Fibroblast of lung (primary cell): Measurements from ENCODE around the gene PCSK7.
"Not testable (repeated sequence)": the region's sequence is repeated elsewhere in the genome, so short reads cannot be mapped to it uniquely, and the experiment has no call there.

Experiments
- CTCF ChIP-seq, 2 donors: IDR thresholded peaks in 1 of 2; conservative IDR thresholded peaks in 1 of 2; 1 replicate in 1 of 2; 2 replicates in 1 of 2; pipeline ENCODE4 v1.5.1; 2011 to 2012; ENCODE audit warnings: low read length in 2 of 2, control low read depth in 1 of 2, inconsistent platforms in 1 of 2, low read depth in 1 of 2, mild to moderate bottlenecking in 1 of 2
- EZH2 ChIP-seq: IDR thresholded peaks from 2 replicates; pipeline ENCODE4 v1.5.1; 2012; ENCODE audit warnings: low read length, control low read depth, mild to moderate bottlenecking; ENCODE audit errors: missing control alignments

DNA sequence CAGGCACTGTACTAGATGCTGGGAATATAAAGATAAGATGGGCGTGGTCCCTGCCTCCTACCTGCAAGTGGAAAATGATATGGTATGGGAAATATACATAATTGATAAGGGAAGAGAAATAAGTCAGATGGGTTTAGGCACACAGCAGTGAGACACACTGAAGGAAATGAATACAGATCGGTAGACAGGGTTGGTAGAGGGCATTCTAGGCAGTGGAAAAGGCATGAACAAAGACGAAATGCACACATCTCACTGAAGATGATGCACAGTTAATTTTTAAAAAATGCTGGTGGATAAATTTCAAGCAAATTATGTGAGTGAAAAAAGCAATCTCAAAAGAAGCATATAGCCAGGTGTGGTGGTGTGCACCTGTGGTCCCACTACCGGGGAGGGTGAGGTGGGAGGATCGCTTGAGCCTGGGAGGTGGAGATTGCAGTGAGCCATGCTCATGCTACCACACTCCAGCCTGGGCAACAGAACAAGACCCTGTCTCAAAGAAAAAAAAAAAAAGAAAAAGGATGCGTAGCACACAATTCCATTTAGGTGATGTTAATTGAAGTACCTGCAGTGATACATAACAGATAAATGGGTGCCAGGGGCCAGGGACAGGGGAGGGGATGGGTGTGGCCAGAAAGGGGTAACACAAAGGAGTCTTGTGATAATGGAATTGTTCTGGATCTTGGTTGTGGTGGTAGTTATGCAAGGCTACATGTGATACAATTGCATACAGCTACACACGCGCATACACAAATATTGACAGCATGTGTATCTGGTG, 22.3 kb downstream of the PCSK7 start:
- not testable (repeated sequence) for TF ChIP-seq CTCF (conservative IDR thresholded peaks at IDR 0.05 in 1 of 2, IDR thresholded peaks at IDR 0.05 in 1 of 2; ENCODE audit: low read depth in 1 of 2, low read length in 2 of 2); EZH2
